IgD-negative memory B cell (primary cell): ENCODE measurements around the gene ROCK1. TPM values are rescaled to one million over a fixed set of nuclear protein-coding genes. Genes with fewer than 3 reads are reported as not detected.
A peak's percentile ranks its signal among the peaks of the same experiment; 100 is the strongest.
"Not testable (repeated sequence)": the region's sequence is repeated elsewhere in the genome, so short reads cannot be mapped to it uniquely, and the experiment has no call there.

ENCODE experiments used
- H3K27ac Mint-ChIP-seq, 3 donors: one replicate each; pipeline ENCODE4 v1.8.0; 2020 to 2022; ENCODE audit warnings: mild to moderate bottlenecking in 3 of 3, mixed read lengths in 3 of 3, moderate library complexity in 1 of 3
- H3K27me3 Mint-ChIP-seq: one replicate; pipeline ENCODE4 v1.8.0; 2021; ENCODE audit warnings: mixed read lengths
- H3K36me3 Mint-ChIP-seq: one replicate; pipeline ENCODE4 v1.8.0; 2020; ENCODE audit warnings: mild to moderate bottlenecking, mixed read lengths
- H3K4me1 Mint-ChIP-seq, 3 donors: one replicate each; pipeline ENCODE4 v1.8.0; 2020 to 2022; ENCODE audit warnings: mixed read lengths in 3 of 3, mild to moderate bottlenecking in 1 of 3
- H3K4me3 Mint-ChIP-seq, 4 donors: one replicate each; pipeline ENCODE4 v1.8.0; 2020 to 2022; ENCODE audit warnings: mild to moderate bottlenecking in 4 of 4, mixed read lengths in 4 of 4, moderate library complexity in 3 of 4
- H3K9me3 Mint-ChIP-seq, 3 donors: one replicate each; pipeline ENCODE4 v1.8.0; 2020 to 2021; ENCODE audit warnings: mixed read lengths in 3 of 3, mild to moderate bottlenecking in 1 of 3
- polyA plus RNA-seq: library from polyadenylated mRNA; unstranded; fragments of 300-500 nt; fragmentation: Illumina TruSeq; gene quantifications from one replicate; pipeline ENCODE4 v1.2.3, GENCODE V29; 2021

ROCK1 gene
- polyA plus RNA-seq, 1 donor from 2014 or later = 41.2 TPM

DNA sequence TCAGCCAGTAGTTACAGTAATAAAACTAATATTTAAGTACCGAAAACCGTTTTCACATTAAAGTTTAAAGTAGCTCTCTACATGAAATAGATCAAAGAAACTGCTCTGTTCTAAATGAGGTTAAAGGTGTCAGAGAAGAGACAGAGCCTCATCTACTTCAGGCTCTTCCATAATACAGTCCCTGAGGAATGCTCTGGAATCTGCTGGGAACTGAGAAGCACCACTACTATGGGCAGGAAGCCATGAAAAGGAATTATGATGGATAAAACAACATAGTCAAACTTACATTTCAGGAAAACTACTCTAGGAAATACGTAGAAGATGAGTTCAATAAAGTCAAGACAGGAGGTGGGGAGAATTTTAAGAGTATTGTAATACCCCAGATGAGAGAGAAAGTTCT, 60.0 kb downstream of the ROCK1 start:
- Mint-ChIP-seq H3K4me3 (peak overlapping the region in 1 of 4 donors; percentile 9), H3K27ac (no peak overlapping the region), H3K9me3 (no peaks in the 10 kb centered on the region), H3K36me3 (no peaks in the 10 kb centered on the region), H3K27me3 (no peaks in the 10 kb centered on the region), H3K4me1 (peaks cover 19 to 25% (median 24%) of the 10 kb centered on the region in 3 donors)

DNA sequence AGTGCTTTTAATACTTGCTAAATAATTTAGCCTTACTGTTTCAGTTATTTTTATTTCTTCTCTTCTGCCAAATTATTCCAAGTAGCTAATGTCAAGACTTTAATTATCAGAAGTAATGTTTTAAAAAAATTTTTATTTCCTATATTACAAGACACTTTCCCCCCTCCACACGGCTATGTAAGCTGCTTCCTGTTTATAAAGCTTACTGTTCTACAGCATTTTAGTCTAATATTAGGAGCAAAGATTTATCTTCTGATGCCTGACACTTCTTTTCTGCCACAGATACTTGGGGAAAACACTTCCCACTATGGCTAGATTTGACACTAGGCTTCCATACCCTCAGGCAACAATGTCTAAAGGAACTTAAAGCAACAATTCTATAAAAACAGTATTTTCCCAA, 62.3 kb downstream of the ROCK1 start:
- no peak overlapping the region for H3K4me3 Mint-ChIP-seq
- H3K4me1 Mint-ChIP-seq = peaks cover 19 to 25% (median 24%) of the 10 kb centered on the region in 3 donors
- H3K27ac Mint-ChIP-seq = peak overlapping the region in 1 of 3 donors; percentile 39
- H3K27me3 Mint-ChIP-seq = no peaks in the 10 kb centered on the region
- H3K36me3 Mint-ChIP-seq = no peaks in the 10 kb centered on the region
- H3K9me3 Mint-ChIP-seq = no peaks in the 10 kb centered on the region

- no peaks in the 10 kb centered on the region for H3K9me3 Mint-ChIP-seq
- H3K4me1 Mint-ChIP-seq = peaks cover 14 to 21% (median 19%) of the 10 kb centered on the region in 3 donors
- no peaks in the 10 kb centered on the region for H3K27me3 Mint-ChIP-seq
- peak overlapping the region in 1 of 3 donors; percentile 53 for H3K27ac Mint-ChIP-seq
- H3K4me3 Mint-ChIP-seq = peak overlapping the region in 1 of 4 donors; percentile 47
- H3K36me3 Mint-ChIP-seq = no peaks in the 10 kb centered on the region
Measured at GRCh38 chr18:21047126-21047525, 64.5 kb downstream of the ROCK1 start.

DNA sequence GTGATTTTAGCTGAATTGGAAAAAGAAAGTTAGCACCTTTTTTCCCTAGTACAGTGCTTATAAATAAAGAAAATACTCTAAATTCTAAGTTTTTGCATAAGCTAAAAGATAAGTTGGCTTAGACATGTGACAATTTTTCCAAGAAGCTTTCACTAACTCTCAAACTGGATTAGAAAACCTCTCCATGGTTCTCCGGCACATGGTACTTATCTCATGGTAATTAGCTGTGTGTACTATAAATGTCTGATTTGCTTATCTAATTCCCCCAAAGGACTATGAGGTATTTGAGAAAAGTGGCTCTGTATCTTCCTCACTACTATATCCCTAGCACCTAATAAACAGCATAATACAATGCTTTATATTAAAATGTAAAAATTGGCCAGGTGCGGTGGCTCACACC, 71.1 kb downstream of the ROCK1 start:
- H3K27me3 Mint-ChIP-seq = no peaks in the 10 kb centered on the region
- H3K36me3 Mint-ChIP-seq = peaks cover 2% of the 10 kb centered on the region
- H3K27ac Mint-ChIP-seq = no peak overlapping the region
- H3K4me3 Mint-ChIP-seq = no peak overlapping the region
- no peaks in the 10 kb centered on the region for H3K9me3 Mint-ChIP-seq
- peaks cover 0 to 3% (median 1%) of the 10 kb centered on the region in 3 donors for H3K4me1 Mint-ChIP-seq

GRCh38 chr18:21038201-21038600, 73.4 kb downstream of the ROCK1 start:
- Mint-ChIP-seq H3K9me3 (peaks cover 0 to 2% (median 0%) of the 10 kb centered on the region in 3 donors), H3K27ac (no peak overlapping the region), H3K27me3 (no peaks in the 10 kb centered on the region), H3K36me3 (peaks cover 2% of the 10 kb centered on the region), H3K4me1 (peaks cover 4 to 7% (median 6%) of the 10 kb centered on the region in 3 donors), H3K4me3 (no peak overlapping the region)

DNA sequence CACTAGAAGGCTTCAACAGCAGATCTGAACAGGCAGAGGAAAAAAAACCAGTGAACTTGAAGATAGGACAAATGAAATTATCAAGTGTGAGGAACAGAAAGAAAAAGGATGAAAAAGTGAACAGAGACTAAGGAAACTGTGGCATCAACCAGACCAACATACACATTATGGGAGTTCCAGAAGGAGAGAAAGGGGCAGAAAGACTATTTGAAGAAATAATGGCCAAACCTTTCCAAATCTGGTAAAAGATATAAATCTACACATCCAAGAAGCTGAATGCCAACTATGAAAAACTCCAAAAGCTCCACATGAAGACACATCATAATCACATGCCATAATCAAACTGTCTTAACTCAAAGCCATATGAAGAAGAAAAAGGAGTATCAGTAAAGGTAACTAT, 79.8 kb downstream of the ROCK1 start:
- H3K4me3 Mint-ChIP-seq = no peak overlapping the region
- H3K36me3 Mint-ChIP-seq = peaks cover 11% of the 10 kb centered on the region
- no peak overlapping the region for H3K27ac Mint-ChIP-seq
- H3K9me3 Mint-ChIP-seq = peaks cover 3 to 8% (median 4%) of the 10 kb centered on the region in 3 donors
- H3K27me3 Mint-ChIP-seq = no peaks in the 10 kb centered on the region
- peaks cover 7 to 17% (median 12%) of the 10 kb centered on the region in 3 donors for H3K4me1 Mint-ChIP-seq

DNA sequence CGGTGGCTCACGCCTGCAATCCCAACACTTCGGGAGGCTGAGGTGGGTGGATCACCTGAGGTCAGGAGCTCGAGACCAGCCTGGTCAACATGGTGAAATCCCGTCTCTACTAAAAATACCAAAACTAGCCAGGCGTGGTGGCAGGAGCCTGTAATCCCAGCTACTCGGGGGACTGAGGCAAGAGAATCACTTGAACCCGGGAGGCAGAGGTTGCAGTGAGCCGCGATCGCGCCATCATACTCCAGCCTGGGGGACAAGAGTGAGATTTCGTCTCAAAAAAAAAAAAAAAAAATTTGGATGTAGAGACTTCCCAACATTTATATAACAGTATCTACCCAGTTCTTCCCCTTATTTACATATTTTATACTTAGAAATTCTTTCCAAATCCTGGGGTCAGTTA, 93.4 kb downstream of the ROCK1 start:
- not testable (repeated sequence) for H3K4me1 Mint-ChIP-seq, H3K4me3 Mint-ChIP-seq, H3K27ac Mint-ChIP-seq, H3K27me3 Mint-ChIP-seq, H3K9me3 Mint-ChIP-seq
- peaks cover 17% of the 10 kb centered on the region for H3K36me3 Mint-ChIP-seq

GRCh38 chr18:21012308-21012707, 99.3 kb downstream of the ROCK1 start:
- Mint-ChIP-seq H3K27ac (peak overlapping the region in 1 of 3 donors; percentile 76), H3K4me3 (no peak overlapping the region), H3K9me3 (peaks cover 0 to 2% (median 0%) of the 10 kb centered on the region in 3 donors)

DNA sequence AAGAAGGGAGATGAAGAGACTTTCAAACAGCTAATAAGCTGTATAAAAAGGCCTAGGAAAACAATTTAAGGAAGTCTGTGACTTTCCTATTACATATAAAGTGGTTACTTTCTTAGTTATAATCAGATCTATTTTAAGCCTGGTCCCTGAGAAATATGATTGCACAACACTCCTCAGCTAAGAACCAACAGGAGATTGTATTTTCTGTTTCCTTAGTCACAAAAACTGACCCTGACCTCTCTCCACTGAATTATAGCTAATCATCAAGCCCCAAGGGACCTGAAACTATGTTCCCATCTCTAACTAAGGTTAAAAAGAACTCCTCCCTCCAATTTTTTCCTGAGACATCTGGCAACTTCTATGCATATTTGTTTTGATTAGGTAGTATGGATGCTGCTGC, 106.9 kb downstream of the ROCK1 start:
- Mint-ChIP-seq H3K4me1 (peaks cover 2 to 5% (median 2%) of the 10 kb centered on the region in 3 donors), H3K4me3 (no peak overlapping the region), H3K27me3 (no peaks in the 10 kb centered on the region), H3K27ac (peak overlapping the region in 2 of 3 donors; percentile 55 to 82), H3K9me3 (no peaks in the 10 kb centered on the region), H3K36me3 (peaks cover 10% of the 10 kb centered on the region)

More at GRCh38 chr18:21012308-21012707, 99.3 kb downstream of the ROCK1 start:
- Mint-ChIP-seq H3K27me3 (no peaks in the 10 kb centered on the region), H3K4me1 (no peaks in the 10 kb centered on the region), H3K36me3 (peaks cover 30% of the 10 kb centered on the region)

- H3K4me3 Mint-ChIP-seq = no peak overlapping the region
- H3K9me3 Mint-ChIP-seq = no peaks in the 10 kb centered on the region
- peaks cover 7 to 21% (median 12%) of the 10 kb centered on the region in 3 donors for H3K4me1 Mint-ChIP-seq
- H3K36me3 Mint-ChIP-seq = peaks cover 13% of the 10 kb centered on the region
- H3K27ac Mint-ChIP-seq = no peak overlapping the region
- no peaks in the 10 kb centered on the region for H3K27me3 Mint-ChIP-seq
Measured at GRCh38 chr18:21000667-21001066, 110.9 kb downstream of the ROCK1 start.

DNA sequence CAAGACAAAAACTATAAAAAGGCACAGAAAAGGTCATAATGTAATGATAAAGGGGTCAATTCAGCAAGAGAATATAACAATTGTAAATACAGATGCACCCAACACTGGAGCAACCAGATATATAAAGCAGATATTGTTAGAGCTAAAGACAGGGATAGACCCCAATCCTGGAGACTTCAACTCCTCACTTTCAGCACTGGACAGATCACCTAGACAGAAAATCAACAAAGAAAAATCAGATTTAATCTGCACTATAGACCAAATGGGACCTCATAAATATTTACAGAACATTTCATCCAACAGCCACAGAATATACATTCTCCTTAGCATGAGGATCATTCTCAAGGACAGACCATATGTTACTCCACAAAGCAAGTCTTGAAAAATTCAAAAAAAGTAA, 114.2 kb downstream of the ROCK1 start:
- no peak overlapping the region for H3K27ac Mint-ChIP-seq
- no peak overlapping the region for H3K4me3 Mint-ChIP-seq
- H3K4me1 Mint-ChIP-seq = peaks cover 7 to 21% (median 12%) of the 10 kb centered on the region in 3 donors
- peaks cover 11% of the 10 kb centered on the region for H3K36me3 Mint-ChIP-seq
- no peaks in the 10 kb centered on the region for H3K27me3 Mint-ChIP-seq
- no peaks in the 10 kb centered on the region for H3K9me3 Mint-ChIP-seq

- Mint-ChIP-seq H3K4me1 (peaks cover 7 to 21% (median 12%) of the 10 kb centered on the region in 3 donors), H3K4me3 (no peak overlapping the region), H3K9me3 (no peaks in the 10 kb centered on the region), H3K36me3 (peaks cover 11% of the 10 kb centered on the region), H3K27me3 (no peaks in the 10 kb centered on the region), H3K27ac (peak overlapping the region in 1 of 3 donors; percentile 20)
Measured at GRCh38 chr18:20996418-20996817, 115.2 kb downstream of the ROCK1 start.

- Mint-ChIP-seq H3K4me3 (no peak overlapping the region), H3K4me1 (no peaks in the 10 kb centered on the region), H3K36me3 (peaks cover 9% of the 10 kb centered on the region), H3K27ac (no peak overlapping the region), H3K9me3 (no peaks in the 10 kb centered on the region), H3K27me3 (no peaks in the 10 kb centered on the region)
Measured at GRCh38 chr18:20988726-20989125, 122.9 kb downstream of the ROCK1 start.

DNA sequence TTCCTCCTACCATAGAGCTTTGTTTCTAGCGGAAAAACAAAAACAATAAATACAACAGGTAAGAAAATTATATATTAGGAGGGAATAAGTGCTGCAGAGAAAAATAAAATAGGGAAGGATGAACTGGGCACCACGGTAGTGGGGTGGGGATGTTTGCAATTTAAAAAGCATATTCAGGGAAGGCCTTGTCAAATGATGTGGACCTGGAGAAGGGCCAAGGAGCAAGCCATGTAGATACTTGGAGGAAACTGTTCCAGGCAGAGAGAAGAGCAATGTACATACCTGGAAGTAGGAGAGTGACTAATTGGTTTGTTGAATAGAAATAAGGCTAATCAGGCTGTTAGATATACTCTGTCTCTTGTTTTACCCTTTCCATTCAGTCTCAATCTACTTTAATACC, 136.5 kb downstream of the ROCK1 start:
- H3K27ac Mint-ChIP-seq = no peak overlapping the region
- H3K4me3 Mint-ChIP-seq = no peak overlapping the region
- no peaks in the 10 kb centered on the region for H3K9me3 Mint-ChIP-seq
- peaks cover 14% of the 10 kb centered on the region for H3K36me3 Mint-ChIP-seq
- peaks cover 0 to 2% (median 0%) of the 10 kb centered on the region in 3 donors for H3K4me1 Mint-ChIP-seq
- no peaks in the 10 kb centered on the region for H3K27me3 Mint-ChIP-seq

DNA sequence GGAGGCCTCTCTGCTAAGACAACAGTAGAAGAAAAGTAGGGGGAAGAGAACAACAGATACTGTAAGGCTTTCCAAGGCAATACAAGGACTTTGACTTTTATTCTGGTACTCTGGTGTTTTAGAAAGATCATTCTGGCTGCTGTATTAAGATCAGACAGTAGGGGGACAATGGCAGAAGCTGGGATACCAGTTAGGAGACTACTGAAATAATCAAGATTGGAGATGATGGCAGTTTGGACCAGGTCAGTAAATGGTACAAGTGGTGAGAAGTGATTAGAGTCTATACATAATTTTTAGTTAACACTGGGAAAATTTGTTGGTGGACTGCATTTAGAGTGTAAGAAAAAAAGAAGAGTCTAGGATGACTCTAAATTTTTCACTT, 139.7 kb downstream of the ROCK1 start:
- Mint-ChIP-seq H3K4me3 (no peak overlapping the region), H3K36me3 (peaks cover 7% of the 10 kb centered on the region), H3K9me3 (no peaks in the 10 kb centered on the region), H3K27ac (peak overlapping the region in 1 of 3 donors; percentile 69), H3K27me3 (no peaks in the 10 kb centered on the region), H3K4me1 (peaks cover 0 to 2% (median 0%) of the 10 kb centered on the region in 3 donors)

DNA sequence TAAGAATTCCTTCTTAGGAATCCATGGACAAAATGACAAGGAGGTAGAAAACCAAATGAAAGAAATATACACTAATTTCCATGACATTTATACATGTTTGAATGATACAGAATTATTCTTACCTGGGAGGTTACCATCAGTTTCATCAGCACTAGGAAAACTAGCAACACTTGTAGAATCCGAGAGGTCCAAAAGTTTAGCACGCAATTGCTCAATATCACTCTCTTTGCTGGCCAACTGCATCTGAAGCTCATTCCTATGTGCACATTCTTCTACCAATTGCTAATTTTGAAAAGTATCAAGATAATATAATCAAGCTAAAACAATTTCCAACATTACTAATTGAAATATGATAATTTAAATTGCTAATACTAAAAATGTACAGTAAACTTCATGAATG, 144.8 kb downstream of the ROCK1 start:
- H3K27me3 Mint-ChIP-seq = no peaks in the 10 kb centered on the region
- peaks cover 8% of the 10 kb centered on the region for H3K36me3 Mint-ChIP-seq
- no peaks in the 10 kb centered on the region for H3K4me1 Mint-ChIP-seq
- no peak overlapping the region for H3K4me3 Mint-ChIP-seq
- H3K27ac Mint-ChIP-seq = no peak overlapping the region
- H3K9me3 Mint-ChIP-seq = no peaks in the 10 kb centered on the region
